Activated CD4-positive, CD25-positive, alpha-beta regulatory T cell treated with anti-CD3 and anti-CD28 coated beads, Interleukin-2, amount 50 U/mL, for 16 hours (primary cell): ENCODE measurements around the gene GNG2.

ENCODE experiments used
- DNase-seq: peaks from one replicate; pipeline ENCODE4 v3.0.0-alpha.2; 2020; ENCODE audit warnings: low read depth, low spot score

Gene GNG2

DNA sequence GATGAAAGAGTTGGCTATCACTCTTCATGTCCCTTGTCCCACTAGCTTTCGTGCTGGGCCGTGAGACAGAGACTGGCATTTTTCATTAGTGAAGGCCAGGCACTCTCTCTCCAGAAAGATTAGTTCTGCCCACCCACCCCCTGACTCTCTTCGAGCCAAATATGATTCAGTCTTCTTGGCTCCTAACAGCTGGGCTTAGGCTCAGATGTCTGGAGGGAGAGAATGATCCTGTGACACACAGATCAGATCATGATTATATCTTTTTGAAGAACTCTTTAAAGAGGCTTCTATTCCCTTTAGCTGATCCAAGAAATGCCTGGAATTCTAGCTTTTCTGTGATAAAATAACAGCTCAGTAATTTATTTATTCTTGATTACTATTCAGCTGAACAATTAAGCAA, 5.2 kb upstream of the GNG2 start:
- no peak for DNase-seq

DNA sequence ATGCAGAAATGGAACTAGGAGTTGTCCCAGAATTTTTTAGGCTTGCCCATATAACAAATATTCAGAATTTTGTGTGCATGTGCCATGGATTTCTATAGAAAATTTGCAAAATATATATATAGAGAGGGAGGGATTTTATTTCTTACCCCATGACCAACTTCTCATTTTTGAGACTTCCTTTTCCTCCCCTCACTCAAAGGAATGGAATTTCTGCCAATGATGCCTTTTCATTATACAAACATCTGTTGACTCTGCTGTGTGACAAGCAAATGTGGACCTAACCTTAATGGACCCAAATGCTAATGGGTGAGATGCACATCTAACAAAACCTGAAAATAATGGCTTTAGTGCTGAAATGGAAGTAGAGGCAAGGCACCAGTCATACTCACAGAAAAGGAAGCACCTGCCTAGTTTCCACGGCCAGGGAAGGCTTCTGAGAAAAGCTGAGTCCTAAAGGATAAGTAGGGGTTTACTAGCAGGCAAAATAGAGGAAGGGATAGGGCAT, 3.6 kb upstream of the GNG2 start:
- no peak for DNase-seq

DNA sequence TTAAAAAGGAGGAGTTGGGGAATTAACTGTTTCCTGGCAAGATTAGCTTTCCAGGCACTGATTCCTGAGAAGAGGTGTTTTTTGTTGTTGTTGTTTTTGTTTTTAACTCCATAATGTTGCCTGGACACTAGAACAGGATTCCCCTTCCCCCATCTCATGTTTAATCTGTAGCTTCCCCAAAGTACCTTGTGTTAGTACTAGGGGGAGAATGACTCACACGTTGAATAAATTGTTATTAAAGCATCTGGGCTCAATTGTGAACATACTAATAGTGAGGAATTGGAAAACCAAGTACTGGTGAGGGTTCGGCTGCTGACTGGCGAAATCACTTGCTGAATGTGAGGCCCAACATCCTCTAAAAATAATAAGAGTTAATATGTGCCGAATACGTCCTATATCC, 1.3 kb upstream of the GNG2 start:
- DNase-seq: no peak

DNA sequence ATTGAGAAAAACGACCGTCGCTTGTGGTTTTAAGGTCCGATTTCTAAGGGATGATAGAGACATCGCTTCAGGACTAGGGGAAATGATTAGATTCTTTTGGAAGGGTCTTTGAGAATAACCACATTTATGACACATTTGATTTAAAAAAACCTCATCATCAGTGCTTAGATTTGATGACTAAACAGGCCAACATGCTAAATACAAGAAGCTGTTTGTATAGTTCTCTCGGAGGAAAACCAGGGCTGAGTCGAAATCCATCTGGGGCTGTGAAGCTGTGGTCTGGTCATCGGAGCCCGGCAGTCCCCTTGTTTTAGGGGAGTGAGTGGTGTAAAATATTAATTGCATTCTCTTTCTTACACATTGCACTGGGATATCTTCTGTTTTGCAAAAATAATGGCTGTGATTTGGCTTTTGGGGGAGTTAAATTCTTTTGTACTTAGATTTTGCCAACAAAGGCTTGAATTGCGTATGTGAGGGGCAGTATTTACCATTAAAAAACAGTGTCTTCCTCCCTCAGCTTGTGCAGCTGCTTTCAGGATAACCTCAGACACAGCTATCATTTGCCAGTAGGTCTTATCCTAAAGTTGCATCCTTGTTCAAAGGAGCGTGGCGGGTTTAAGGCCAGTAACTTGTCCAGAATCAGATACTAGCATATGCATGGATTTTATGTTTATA, 550 bp downstream of the GNG2 start:
- no peak for DNase-seq

DNA sequence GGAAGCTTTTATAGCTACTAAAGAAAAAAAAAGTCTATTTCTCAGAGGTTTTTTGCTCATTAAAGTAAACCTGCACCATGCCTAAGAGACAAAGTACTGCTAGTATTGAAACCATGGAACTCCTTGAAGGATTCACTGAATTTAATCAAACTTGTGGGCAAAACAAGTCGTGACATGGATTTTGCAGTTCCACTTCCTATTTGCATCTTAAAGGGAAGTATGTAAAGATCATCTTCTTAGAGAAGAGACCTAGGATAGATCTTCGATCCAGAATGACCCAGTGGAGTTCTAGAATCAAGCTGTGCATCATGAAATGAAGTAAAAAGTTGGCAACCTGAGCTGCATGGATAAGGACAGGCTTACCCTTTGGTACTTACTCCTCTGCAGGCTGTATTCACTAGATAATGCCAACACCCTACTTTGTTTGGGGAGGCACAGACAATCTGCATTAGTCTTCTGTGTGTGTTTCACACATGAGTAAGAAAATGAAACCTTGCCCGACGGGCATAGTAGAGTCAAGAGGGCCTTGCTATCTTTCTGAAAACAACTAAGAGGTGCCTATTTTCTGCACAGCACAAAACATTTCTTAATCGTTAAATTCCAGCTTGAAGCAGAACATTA, 1.9 kb downstream of the GNG2 start:
- DNase-seq: no peak

DNA sequence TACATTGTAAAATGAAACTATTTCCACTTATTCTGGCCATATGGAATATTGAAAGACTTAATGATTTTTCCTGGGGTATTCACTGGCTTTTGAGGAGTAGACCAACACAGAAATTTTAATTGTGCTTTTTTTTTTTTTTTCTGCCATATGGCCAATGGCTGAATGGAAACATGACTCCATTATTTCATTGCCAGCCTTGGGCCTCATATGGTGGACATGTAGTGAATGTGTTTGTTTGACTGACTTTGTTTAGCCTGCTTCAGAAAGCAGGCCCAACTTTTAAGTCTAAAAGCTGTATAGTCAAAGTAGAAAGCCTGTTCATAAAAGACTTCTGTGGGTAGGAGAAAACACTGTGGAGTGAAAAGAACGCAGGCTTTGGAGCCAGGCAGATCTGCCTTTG, 2.4 kb downstream of the GNG2 start:
- no peak for DNase-seq

DNA sequence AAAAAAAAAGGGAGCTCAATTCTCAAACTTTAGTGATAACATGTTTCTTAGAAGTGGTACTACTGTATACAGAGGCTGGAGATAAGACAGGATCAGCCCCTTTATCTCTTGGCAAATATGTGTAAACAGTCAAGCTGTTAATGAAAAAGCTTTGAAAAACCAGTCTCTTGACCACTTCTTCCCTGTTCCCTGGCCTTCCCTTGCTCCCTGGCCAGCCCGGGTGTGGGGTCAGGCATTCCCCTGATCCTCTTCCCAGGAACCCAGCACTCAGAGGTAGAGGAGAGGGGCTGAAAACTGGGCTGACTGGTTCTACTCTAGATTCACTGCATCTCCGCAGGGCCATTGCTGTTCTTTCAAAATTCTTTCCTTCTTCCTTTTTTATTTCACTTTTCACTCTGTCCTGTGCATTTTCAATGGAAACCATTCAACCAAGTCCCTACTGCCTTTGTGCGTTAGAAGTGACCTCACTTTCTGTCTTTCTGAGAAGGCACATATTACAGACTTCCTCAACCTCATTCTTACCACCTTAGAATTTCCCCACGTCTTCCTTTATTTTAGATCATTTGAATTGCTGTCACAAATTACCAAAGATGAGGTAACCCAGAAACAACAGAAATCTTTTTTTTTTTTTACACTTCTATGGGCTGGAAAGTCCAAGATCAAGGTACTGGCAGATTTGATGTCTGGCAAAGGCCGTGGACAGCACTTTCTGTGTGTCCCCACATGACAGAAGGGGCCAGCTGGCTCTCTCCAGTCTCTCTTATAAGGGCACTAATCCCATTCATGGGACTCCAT, 5.7 kb downstream of the GNG2 start:
- DNase-seq: no peak

DNA sequence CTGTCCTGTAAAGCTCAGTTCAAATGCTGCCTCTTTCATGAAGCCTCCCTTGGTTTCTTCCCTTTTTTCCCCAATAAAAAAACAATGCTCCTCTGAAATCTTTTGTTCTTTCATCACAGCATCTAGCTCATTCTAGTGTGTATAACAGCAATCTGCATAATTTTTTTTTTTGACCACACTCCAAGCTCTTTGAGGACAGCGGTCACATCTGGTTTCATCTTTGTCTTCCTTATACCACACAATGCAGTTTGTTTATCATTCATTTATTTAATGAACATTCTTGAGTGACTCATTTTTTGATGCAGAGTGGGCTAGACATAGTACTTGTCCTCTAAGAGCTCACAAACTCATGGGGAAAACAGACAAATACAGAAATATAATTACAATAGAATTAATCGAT, 7.3 kb downstream of the GNG2 start:
- DNase-seq: no peak

DNA sequence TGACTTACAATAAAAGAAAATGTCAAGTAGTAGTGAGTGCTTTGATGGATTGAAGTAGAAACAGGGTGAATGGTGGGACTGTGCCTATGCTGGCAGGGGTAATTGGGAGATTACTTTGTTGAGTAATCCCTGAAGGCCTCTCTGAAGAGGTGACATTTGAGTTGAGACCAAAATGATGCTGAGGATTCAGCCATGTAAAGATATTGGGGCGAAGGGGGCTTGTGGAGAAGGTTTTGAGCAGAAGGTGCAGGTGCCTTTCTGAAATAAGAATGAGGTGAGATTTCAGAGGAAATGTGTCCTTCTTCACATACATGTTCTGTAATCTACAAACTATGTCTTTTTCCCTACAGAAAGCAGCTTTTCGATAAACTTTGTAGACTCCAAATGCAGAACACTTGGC, 8.0 kb downstream of the GNG2 start:
- DNase-seq: no peak

DNA sequence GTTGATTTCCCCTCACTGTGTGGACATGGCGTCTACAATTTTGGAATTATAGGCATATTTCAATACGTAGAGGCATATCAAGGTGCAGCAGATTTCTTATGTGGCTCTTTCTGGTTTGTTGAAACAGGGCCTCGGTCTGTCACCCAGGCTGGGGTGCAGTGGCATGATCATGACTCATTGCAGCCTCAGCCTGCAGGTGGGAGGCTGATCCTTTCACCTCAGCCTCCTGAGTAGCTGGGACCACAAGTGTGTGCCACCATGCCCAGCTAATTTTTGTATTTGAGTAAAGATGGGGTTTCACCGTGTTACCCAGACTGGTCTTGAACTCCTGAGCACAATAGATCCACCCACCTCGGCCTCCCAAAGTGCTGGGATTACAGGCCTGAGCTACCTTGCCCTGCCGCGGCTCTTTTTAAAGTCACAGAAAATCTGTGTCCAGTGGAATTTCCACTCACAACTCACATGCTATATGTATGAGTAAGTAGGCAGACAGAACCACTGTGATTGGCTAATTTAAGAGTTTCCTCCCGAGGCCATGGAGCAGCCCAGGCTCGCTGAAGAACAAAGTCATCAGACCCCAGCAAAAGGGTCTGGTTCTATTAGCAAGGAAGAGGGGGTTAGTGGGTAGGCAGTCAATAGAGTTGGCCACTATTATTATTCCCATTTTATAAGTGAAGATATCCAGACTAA, 9.1 kb downstream of the GNG2 start:
- DNase-seq: no peak

DNA sequence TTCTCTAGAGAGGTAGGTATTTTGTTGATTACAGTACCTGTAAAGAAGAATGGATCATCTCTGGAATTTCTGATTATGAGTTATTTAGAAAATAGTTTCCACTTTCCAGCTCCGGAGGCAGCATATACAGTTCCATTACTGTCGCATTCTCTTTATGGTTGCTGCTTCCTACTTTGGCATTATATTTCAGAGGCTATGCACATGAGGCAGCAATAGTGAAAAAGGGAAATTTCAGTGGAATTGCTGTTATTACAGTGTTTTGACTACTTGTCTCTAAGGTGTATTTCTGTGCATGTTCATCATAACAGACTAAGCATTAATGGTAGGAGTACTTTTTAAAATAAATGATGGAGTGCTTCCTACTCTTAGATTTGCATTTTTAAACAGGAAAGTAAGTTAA, 10.2 kb downstream of the GNG2 start:
- no peak for DNase-seq

DNA sequence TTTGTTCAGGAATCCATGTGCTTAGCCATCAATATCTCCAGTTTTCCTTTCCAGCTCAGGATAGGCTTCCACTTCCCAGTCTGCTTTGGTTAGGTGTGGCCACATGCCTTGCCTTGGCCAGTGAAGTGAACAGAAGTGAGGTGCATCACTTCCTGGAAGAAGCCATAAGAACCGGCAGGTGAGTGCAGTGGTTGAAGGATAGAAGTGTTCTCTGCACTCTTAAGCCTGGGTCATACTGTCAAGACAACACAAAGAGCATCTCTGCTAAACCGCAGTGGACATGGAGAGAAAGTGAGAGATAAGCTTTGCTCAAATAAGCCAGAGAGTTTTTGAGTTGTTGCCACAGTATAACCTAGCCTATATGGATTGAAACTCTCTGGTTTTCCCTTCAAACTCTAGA, 11.4 kb downstream of the GNG2 start:
- DNase-seq: no peak

DNA sequence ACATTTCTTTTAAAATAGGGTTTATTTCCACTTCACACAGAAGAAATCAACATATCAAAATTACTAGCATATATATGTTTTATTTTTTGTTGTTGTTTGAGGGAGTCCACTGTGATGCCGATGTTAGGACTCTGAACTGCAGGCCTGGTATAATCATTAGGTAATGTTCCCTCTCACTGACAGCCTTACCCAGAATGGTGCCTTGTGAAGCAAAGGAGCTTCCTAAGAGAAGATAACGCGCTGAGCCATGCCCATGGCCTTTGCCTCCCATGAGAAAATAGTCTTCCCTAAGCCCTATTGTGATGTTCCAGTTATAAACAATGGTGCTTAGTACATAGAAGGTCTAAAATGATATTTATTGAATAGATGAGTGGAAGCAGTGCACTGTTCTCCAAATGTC, 12.0 kb downstream of the GNG2 start:
- DNase-seq: no peak

DNA sequence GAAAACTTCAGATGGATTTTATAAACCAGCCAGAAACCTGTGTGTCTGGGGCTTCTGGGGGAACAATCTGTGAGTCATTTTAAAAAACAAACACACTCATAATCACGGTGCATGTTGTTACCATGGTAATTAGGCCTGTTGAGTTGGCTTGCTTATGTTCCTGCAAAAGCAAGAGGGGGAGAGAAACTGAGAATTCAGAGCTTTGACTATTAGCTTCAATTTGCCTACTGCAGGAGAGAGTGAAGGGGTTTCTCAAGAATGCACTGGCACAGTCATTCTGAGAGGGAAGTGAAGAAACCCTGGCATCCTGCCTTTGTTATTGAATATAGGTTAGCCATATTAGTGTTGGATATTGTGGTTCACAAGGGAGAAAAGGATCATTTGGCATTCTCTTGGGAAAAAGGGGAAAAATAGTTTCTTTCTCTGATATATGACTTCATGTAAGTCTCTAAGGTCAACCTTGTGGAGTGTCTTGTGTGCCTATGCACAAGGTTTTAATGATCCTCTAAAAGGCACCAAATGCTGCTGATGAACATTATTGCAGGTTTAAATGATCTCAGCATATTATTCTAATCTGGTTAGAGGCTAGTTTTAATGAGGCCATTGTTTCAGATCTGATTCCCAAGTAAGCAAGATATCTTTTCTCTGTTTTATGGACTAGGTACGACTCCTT, 12.9 kb downstream of the GNG2 start:
- DNase-seq: no peak

DNA sequence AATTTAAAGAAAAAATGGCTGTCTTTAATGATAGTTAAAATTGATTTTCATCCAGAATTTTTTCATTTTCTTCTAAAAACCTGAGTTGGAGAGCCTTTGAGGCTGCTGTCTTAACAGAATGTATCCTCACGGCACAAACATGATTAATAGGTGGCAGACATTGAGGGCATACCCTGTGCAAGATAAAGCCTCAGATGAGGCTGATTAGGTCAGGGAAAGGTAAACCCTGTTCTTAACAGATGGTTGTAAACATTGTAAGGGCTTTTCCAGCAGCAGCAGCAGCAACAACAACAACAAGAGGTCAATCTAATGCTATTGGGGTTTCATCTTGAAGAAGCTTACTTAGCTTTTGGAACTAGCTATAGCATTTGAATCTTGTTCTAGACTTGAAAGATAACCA, 17.4 kb downstream of the GNG2 start:
- DNase-seq: no peak

DNA sequence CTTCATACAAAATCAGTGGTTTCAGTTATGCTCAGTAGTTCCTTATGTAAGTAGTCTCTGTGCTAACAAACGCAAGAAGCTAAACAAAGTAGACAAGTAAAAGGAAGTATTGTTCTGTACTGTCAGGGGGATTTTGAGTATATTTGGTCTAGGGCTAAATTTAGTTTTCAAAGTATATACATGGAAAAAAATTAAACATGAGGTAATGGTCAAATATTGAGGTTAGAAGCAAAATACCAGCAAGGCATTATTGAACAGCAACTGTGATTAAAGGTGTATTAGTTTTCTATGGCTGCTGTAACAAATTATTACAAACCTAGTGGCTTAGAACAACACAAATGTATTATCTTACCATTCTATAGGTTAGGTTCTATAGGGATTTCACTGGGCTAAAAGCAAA, 18.8 kb downstream of the GNG2 start:
- no peak for DNase-seq

DNA sequence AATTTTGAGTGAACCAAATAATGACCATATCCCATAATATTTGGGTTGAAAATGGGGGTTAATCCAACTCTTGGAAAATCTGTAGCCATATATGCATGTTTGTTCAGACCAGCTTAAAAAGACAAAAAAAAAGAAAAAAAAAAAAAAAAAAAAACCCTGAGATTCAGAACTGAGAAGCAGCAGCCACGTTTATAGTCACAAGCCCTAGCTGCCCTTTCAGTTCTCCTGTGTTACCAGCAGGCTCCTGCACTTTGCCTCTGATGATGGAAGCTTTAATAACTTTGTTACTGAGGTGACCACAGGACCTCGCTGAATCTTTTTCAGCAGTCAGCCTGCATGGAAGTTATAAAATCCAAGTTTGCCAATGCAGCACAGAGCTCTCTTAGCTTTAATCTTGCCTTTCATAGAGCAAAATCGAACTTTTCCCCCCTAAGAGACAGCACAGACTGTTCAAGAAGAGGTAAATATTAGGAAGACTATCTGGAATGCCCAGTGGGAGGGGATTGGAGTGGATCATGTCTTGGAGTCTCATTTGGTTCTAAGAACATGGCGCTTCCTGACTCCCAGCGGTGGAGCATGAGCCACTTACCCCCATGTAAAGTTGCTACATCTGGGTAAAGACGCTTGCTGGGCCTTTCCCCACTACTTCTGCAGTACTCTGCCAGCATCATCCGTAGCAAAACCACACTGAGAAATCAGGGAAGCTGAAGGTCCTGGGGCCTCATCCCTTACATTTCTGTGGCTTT, 20.6 kb downstream of the GNG2 start:
- no peak for DNase-seq

DNA sequence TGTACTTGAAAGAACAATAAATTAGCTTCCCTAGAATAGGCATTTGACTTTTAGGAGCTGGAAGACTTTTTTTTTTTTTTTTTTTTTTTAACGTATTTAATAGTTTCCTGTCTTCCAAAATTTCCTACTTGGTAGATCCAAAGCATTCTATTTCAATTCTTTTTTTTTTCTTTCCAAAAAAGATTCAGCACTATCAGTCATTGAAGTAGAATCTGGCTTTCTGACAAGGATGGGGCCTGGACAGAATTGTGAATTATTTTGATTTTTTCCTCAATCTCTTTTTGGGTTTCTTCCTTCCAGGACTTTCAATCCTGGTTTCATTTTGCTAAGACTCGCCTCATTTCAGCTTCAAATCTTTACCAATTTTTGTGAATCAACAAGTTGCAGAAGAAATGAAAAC, 21.2 kb downstream of the GNG2 start:
- no peak for DNase-seq

DNA sequence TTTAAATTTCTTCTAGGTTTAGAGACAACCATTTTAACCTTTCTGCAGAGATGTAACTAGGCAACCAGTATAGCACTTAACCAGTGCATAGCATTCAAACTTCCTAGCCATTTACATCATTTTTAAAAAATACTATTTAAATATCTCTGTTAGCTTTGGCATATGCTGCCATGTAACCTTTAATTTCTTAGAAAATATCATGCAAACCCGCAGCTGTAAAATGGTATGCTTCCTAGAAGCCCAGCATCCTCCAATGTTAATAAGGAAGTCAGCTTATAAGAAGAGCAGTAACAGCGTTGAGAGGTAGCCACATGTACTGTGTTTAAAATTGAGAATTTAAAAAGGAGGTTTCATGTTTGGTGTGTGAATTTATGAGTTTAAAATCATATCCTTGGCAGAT, 22.8 kb downstream of the GNG2 start:
- no peak for DNase-seq

DNA sequence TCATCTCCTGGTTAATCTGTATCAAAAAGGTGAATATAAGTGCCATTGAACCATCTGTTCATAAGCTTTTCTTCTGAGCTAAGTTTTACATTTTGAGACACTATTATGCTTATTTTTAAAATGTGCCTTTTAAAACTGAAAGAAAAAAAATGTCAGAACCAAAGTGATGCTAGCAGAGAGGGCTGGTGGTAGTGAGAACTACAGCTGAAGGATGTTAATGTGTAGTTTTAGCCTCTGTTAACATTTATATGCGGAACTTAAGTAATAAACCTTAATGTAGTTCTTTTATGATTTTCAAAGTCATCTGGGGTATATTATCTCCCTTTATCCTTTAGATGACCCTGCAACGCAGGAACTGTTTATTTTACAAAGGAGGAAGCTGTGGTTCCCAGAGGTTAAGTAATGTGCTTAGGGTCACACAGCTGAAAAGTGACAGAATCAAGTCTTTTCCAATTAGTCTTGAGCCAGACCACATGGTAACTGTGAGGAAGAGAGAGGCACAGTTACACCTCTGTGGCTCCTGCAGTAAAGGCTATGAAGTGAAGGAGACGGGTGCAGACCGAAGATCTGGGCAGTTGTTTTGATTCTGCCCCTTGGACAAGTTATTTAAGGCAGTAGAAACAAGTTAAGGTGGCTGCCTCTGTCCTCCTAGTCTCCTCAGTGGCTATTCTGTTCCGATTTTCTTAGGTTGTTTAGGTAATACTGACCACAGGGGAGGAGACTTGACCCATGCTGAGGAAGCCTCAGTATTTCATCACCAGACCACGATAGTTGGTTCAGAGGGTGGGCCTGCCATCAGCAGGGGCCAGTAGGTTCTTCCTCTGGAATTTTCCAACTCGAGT, 23.9 kb downstream of the GNG2 start:
- DNase-seq: no peak
